ENCODE measurements around the gene PCBP3.

GRCh38 chr21:45938453-45938755 lies 294.9 kb downstream of the PCBP3 start:
- TF ChIP-seq CBX5 (IDR thresholded peaks at IDR 0.05; ENCODE audit: low read depth, low read length) (no peak), NRF1 (IDR thresholded peaks at IDR 0.05; ENCODE audit: low read depth, low read length) (no peak), MAX (IDR thresholded peaks at IDR 0.05) (no peak), ASH2L (IDR thresholded peaks at IDR 0.05; ENCODE audit: low read length) (no peak), CTCF (IDR thresholded peaks at IDR 0.05; ENCODE audit: control extremely low read depth in 1 of 3, insufficient read depth in 1 of 3, low read depth in 1 of 3, low read length in 3 of 3) (no peak), ZNF274 (IDR thresholded peaks at IDR 0.05; ENCODE audit: borderline replicate concordance, extremely low read depth, low read length) (no peak)
